ENCODE results near the gene CHIA.

DNA sequence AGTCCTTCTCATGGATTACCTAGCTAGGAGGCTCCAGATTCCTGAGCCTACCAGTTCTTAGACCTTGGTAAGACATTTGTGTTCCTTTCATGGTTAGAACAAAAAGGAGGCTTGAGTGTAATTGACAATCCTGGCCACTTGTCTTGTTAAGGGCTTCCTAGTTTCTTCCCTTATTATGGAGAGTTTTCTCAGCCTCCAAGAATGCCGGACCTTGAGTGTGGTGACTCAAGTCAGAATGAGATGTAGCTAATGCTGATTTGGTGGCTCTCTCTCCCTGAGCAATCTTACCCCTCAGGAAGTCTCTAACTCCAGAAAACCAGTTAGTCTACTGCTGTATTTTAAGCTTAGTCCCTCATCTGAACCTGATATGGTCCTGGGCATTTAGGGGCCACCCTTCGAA is 48.9 kb upstream of the CHIA start:
- TF ChIP-seq, protein P1, sequence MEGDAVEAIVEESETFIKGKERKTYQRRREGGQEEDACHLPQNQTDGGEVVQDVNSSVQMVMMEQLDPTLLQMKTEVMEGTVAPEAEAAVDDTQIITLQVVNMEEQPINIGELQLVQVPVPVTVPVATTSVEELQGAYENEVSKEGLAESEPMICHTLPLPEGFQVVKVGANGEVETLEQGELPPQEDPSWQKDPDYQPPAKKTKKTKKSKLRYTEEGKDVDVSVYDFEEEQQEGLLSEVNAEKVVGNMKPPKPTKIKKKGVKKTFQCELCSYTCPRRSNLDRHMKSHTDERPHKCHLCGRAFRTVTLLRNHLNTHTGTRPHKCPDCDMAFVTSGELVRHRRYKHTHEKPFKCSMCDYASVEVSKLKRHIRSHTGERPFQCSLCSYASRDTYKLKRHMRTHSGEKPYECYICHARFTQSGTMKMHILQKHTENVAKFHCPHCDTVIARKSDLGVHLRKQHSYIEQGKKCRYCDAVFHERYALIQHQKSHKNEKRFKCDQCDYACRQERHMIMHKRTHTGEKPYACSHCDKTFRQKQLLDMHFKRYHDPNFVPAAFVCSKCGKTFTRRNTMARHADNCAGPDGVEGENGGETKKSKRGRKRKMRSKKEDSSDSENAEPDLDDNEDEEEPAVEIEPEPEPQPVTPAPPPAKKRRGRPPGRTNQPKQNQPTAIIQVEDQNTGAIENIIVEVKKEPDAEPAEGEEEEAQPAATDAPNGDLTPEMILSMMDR (IDR thresholded peaks at IDR 0.05), result no peak
- TF ChIP-seq POLR2A (IDR thresholded peaks at IDR 0.05), result no peak
